ENCODE results near the gene TMEM128. TPM values are rescaled to one million over a fixed set of nuclear protein-coding genes. Genes with fewer than 3 reads are reported as not detected.
"Not testable (repeated sequence)": the region's sequence is repeated elsewhere in the genome, so short reads cannot be mapped to it uniquely, and the experiment has no call there.

Gene TMEM128
- total RNA-seq, 1 donor from 2014 or later, result 9.5 TPM

GRCh38 chr4:4204401-4204745, 43.6 kb downstream of the TMEM128 start:
- intact Hi-C loops (cut with micrococcal nuclease), result no loop called here
- no peak for ATAC-seq
- DNase-seq, result no peak

GRCh38 chr4:4203688-4204400, 44.2 kb downstream of the TMEM128 start:
- DNase-seq, result no peak
- intact Hi-C loops (cut with micrococcal nuclease), result no loop called here
- ATAC-seq, result no peak

GRCh38 chr4:4202510-4202909, 45.5 kb downstream of the TMEM128 start:
- DNase-seq (no peak), ATAC-seq (no peak)
- intact Hi-C loops (cut with micrococcal nuclease), result no loop called here

GRCh38 chr4:4200624-4201023, 47.4 kb downstream of the TMEM128 start:
- no peak for ATAC-seq
- intact Hi-C loops (cut with micrococcal nuclease), result no loop called here
- DNase-seq, result no peak

GRCh38 chr4:4195354-4195753, 52.7 kb downstream of the TMEM128 start:
- intact Hi-C loops (cut with micrococcal nuclease), result no loop called here
- DNase-seq, result no peak
- no peak for ATAC-seq

- intact Hi-C loops (cut with micrococcal nuclease); DNase-seq; ATAC-seq: not testable (repeated sequence)
Observed at GRCh38 chr4:4188557-4188956, 59.5 kb downstream of the TMEM128 start.

Other genes with a start within 250 kb of the TMEM128 start
- gene OTOP1, start 21.3 kb downstream of the TMEM128 start, total RNA-seq, result not detected
- gene LYAR, start 41.9 kb upstream of the TMEM128 start, total RNA-seq, result 10.0 TPM
- 3.8 TPM for gene ZBTB49, start 42.0 kb upstream of the TMEM128 start, total RNA-seq
- 12.2 TPM for gene NSG1, start 138.9 kb upstream of the TMEM128 start, total RNA-seq